CD4-positive, alpha-beta memory T cell (primary cell): ENCODE measurements around the gene CAMTA1. TPM values are rescaled to one million over a fixed set of nuclear protein-coding genes. Genes with fewer than 3 reads are reported as not detected.

Experiments
- CTCF ChIA-PET: fragments of 350-600 bp; sonication (Branson Sonifier 250); formaldehyde crosslinking; loops from one replicate; lab custom pipeline; 2021; ENCODE audit warnings: inconsistent platforms; ENCODE audit not compliant: partially characterized antibody; lab: Charles Lee
- POLR2A ChIA-PET: fragments of 350-600 bp; sonication (Branson Sonifier 250); formaldehyde crosslinking; loops from one replicate; lab custom pipeline; 2021; ENCODE audit not compliant: partially characterized antibody; lab: Charles Lee
- DNase-seq, 5 donors: peaks; one replicate each; pipeline versions ENCODE4 v3.0.0 to v3.0.0-alpha.2; 2020 to 2022; ENCODE audit warnings: mixed read lengths in 1 of 5
- H3K27ac ChIP-seq: one replicate; pipeline ENCODE4 v1.7.0; 2013; ENCODE audit warnings: low read depth, low read length
- H3K27me3 ChIP-seq: 2 replicates; pipeline ENCODE4 v1.7.0; 2013; ENCODE audit warnings: mild to moderate bottlenecking, low read length, moderate library complexity; ENCODE audit not compliant: insufficient read depth
- H3K36me3 ChIP-seq: 2 replicates; pipeline ENCODE4 v1.7.0; 2013; ENCODE audit warnings: mild to moderate bottlenecking, low read length, moderate library complexity; ENCODE audit not compliant: insufficient read depth
- H3K4me1 ChIP-seq: 2 replicates; pipeline ENCODE4 v1.7.0; 2013; ENCODE audit warnings: mild to moderate bottlenecking, low read length, moderate library complexity; ENCODE audit not compliant: insufficient read depth
- H3K4me3 ChIP-seq, 2 donors: one replicate each; pipeline ENCODE4 v1.7.0; 2013; ENCODE audit warnings: low read length in 2 of 2, mild to moderate bottlenecking in 1 of 2
- H3K9me3 ChIP-seq, 2 donors: one replicate each; pipeline ENCODE4 v1.7.0; 2013; ENCODE audit warnings: low read length in 2 of 2, control low read depth in 1 of 2; ENCODE audit not compliant: control insufficient read depth in 1 of 2
- H3K27ac Mint-ChIP-seq, 7 donors: one replicate each; pipeline ENCODE4 v1.8.0; 2020 to 2021; ENCODE audit warnings: mixed read lengths in 7 of 7, mild to moderate bottlenecking in 6 of 7, inconsistent platforms in 3 of 7, moderate library complexity in 3 of 7
- H3K27me3 Mint-ChIP-seq, 2 donors: one replicate each; pipeline ENCODE4 v1.8.0; 2020 to 2021; ENCODE audit warnings: mixed read lengths in 2 of 2
- H3K36me3 Mint-ChIP-seq, 2 donors: one replicate each; pipeline ENCODE4 v1.8.0; 2020 to 2021; ENCODE audit warnings: mixed read lengths in 2 of 2, inconsistent platforms in 1 of 2, mild to moderate bottlenecking in 1 of 2
- H3K4me1 Mint-ChIP-seq, 4 donors: one replicate each; pipeline ENCODE4 v1.8.0; 2020 to 2021; ENCODE audit warnings: mixed read lengths in 4 of 4, mild to moderate bottlenecking in 1 of 4
- H3K4me3 Mint-ChIP-seq, 8 donors: one replicate each; pipeline ENCODE4 v1.8.0; 2020 to 2021; ENCODE audit warnings: mixed read lengths in 8 of 8, mild to moderate bottlenecking in 7 of 8, moderate library complexity in 6 of 8, inconsistent platforms in 3 of 8
- H3K9me3 Mint-ChIP-seq, 8 donors: one replicate each; pipeline ENCODE4 v1.8.0; 2020 to 2021; ENCODE audit warnings: mixed read lengths in 8 of 8, mild to moderate bottlenecking in 5 of 8, inconsistent platforms in 3 of 8, moderate library complexity in 1 of 8
- intact Hi-C: fragments of 100-400 bp; cut with micrococcal nuclease; formaldehyde crosslinking; loops from one replicate; pipeline ENCODE4 v1.15.1; 2023
- polyA plus RNA-seq, 2 donors: library from polyadenylated mRNA; unstranded; fragments of 300-500 nt; fragmentation: Illumina TruSeq; gene quantifications; one replicate each; pipeline ENCODE4 v1.2.3, GENCODE V29; 2021
- total RNA-seq, 2 experiments: library from RNA; stranded (reverse); gene quantifications; one replicate each; pipeline ENCODE4 v1.2.3, GENCODE V29; 2021

The CAMTA1 gene
- total and polyA plus RNA-seq, 4 experiments from 2014 or later, result 39.1 to 118 (median 59.9) TPM

DNA sequence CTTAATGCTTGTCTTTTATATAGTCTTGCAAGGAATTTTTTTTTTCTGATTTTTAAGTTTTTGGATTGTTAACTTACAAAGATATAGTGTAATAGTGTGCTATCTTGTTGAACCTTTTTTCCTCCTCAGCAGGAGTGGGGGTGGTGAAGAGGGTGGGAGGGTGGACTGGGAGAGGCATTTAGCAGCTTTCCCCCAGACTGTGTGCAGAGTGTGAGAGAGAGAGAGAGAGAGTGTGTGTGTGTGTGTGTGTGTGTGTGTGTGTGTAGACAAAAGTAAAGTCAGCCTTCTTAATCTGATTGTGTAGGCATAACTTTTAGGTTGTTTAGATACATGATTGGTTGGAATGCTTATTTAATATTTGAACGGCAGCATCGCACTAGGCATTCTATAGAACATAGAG, 4.9 kb downstream of the CAMTA1 start:
- H3K9me3 Mint-ChIP-seq, result peaks cover 0 to under 1% (median 0%) of the 10 kb centered on the region in 8 donors
- ChIA-PET POLR2A (no interaction called here), CTCF (no interaction called here)
- H3K4me1 Mint-ChIP-seq, result peaks cover 42 to 67% (median 52%) of the 10 kb centered on the region in 4 donors
- peak overlapping the region in 1 of 7 donors; percentile 27 for H3K27ac Mint-ChIP-seq
- Histone ChIP-seq H3K9me3 (no peaks in the 10 kb centered on the region), H3K4me1 (peaks cover 30% of the 10 kb centered on the region), H3K27ac (no peak overlapping the region), H3K36me3 (no peaks in the 10 kb centered on the region), H3K27me3 (no peaks in the 10 kb centered on the region), H3K4me3 (no peak overlapping the region)
- H3K27me3 Mint-ChIP-seq, result no peaks in the 10 kb centered on the region
- intact Hi-C loops, result no loop called here
- peak overlapping the region in 1 of 8 donors; percentile 22 for H3K4me3 Mint-ChIP-seq
- peaks cover 0 to 17% of the 10 kb centered on the region in 2 donors for H3K36me3 Mint-ChIP-seq
- no peak for DNase-seq

DNA sequence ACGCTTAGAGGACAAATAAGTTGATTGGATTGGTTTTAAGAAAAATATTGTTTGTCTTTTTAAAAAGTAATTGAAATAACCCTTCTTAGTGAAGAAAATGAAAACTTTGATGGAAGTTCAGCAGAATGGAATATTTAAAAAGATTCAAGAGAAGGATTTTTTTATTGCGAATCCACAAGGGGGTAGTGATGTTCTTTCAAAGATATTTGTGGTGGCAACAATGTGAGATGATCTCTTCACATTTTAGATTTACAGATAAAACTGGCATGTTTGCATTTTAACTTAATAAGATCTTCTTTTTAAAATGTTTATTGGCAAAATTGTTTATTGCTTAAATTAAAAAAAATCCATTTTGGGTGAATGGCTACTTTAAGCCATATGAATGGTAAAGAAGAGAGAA, 8.9 kb downstream of the CAMTA1 start:
- peaks cover 5% of the 10 kb centered on the region for H3K4me1 ChIP-seq
- ChIA-PET POLR2A (interaction anchor here (1.6 kb wide), 1 partner anchor 9 kb away, joined by 6 read pairs; the partner anchor contains the start of gene CAMTA1), CTCF (no interaction called here)
- Mint-ChIP-seq H3K9me3 (no peaks in the 10 kb centered on the region), H3K27ac (no peak overlapping the region), H3K4me3 (no peak overlapping the region), H3K27me3 (no peaks in the 10 kb centered on the region), H3K4me1 (peaks cover 13 to 39% (median 29%) of the 10 kb centered on the region in 4 donors), H3K36me3 (peaks cover 0 to 21% of the 10 kb centered on the region in 2 donors)
- H3K36me3 ChIP-seq, result no peaks in the 10 kb centered on the region
- intact Hi-C loops, result loop anchor here (2.0 kb wide), 1 partner anchor 97 kb away; no protein-coding TSS in a partner anchor
- no peak overlapping the region for H3K27ac ChIP-seq
- no peak overlapping the region for H3K4me3 ChIP-seq
- DNase-seq, result peak in 4 of 5 donors; percentile 17 to 31 (median 26)
- no peaks in the 10 kb centered on the region for H3K9me3 ChIP-seq
- no peaks in the 10 kb centered on the region for H3K27me3 ChIP-seq

DNA sequence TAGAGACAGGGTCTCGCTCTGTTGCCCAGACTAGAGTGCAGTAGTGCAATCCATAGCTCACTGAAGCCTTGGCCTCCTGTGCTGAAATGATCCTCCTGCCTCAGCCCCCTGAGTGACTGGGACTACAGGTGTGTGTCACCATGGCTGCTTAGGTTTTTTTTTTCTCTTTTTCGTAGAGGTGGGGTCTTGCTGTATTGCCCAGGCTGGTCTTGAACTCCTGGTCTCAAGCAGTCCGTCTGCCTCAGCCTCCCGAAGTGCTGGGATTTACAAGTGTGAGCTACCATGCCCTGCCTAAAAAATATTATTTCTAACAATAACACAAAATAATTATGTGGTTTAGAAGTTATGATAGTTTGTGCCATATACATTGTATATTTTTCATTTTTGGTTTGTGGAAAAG, 9.9 kb downstream of the CAMTA1 start:
- Mint-ChIP-seq H3K27ac (no peak overlapping the region), H3K4me1 (peaks cover 11 to 35% (median 24%) of the 10 kb centered on the region in 4 donors), H3K36me3 (peaks cover 0 to 23% of the 10 kb centered on the region in 2 donors), H3K9me3 (no peaks in the 10 kb centered on the region), H3K4me3 (no peak overlapping the region), H3K27me3 (no peaks in the 10 kb centered on the region)
- Histone ChIP-seq H3K9me3 (no peaks in the 10 kb centered on the region), H3K27ac (no peak overlapping the region), H3K4me3 (no peak overlapping the region), H3K27me3 (no peaks in the 10 kb centered on the region), H3K4me1 (peaks cover 5% of the 10 kb centered on the region), H3K36me3 (no peaks in the 10 kb centered on the region)
- CTCF ChIA-PET, result interaction anchor here (0.7 kb wide), 1 partner anchor 559 kb away, joined by 3 read pairs; the partner anchor contains the start of gene ICMT
- intact Hi-C loops, result loop anchor here (2.0 kb wide), 1 partner anchor 96 kb away; no protein-coding TSS in a partner anchor
- no peak for DNase-seq
- POLR2A ChIA-PET, result interaction anchor here (1.6 kb wide), 1 partner anchor 10 kb away, joined by 6 read pairs; the partner anchor contains the start of gene CAMTA1

DNA sequence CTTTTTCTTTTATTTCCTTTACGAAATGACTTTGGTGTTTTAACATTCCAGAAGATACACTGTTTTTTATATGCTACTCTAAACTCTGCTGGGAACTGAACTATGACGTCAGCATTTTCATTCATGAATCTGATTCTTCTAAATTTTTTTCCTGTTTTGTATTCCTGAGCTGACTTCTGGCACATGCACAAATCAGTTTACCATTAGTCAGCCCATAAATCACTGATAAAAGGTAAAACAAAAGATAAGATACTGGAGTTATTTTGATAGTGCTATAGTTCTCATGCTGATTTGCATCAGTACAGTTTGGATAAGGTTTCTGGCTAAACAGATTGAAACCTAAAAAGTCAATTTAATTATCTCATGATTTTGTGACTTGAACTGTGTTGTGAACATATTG, 10.4 kb downstream of the CAMTA1 start:
- Histone ChIP-seq H3K36me3 (no peaks in the 10 kb centered on the region), H3K27me3 (no peaks in the 10 kb centered on the region), H3K27ac (no peak overlapping the region), H3K4me3 (no peak overlapping the region), H3K9me3 (no peaks in the 10 kb centered on the region), H3K4me1 (peaks cover 7% of the 10 kb centered on the region)
- Mint-ChIP-seq H3K27me3 (no peaks in the 10 kb centered on the region), H3K4me1 (peaks cover 11 to 35% (median 23%) of the 10 kb centered on the region in 4 donors), H3K9me3 (no peaks in the 10 kb centered on the region), H3K36me3 (peaks cover 0 to 23% of the 10 kb centered on the region in 2 donors), H3K27ac (no peak overlapping the region), H3K4me3 (no peak overlapping the region)
- DNase-seq, result no peak
- CTCF ChIA-PET, result interaction anchor here (0.7 kb wide), 1 partner anchor 560 kb away, joined by 3 read pairs; the partner anchor contains the start of gene ICMT
- POLR2A ChIA-PET, result interaction anchor here (1.6 kb wide), 1 partner anchor 11 kb away, joined by 6 read pairs; the partner anchor contains the start of gene CAMTA1
- intact Hi-C loops, result loop anchor here (2.0 kb wide), 1 partner anchor 95 kb away; no protein-coding TSS in a partner anchor

DNA sequence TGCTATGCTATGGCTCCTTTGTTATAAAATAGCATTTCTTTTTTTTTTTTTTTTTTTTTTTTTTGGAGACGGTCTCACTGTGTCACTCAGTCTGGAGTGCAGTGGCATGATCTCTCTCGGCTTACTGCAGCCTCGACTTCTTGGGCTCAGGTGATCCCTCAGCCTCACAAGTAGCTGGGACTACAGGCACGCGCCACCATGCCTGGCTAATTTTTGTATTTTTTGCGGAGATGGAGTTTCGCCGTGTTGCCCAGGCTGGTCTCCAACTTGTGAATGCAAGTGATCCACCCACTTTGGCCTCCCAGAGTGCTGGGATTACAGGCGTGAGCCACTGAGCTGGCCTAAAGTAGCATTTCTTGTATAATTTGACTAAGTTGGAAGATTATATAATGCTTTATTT, 10.8 kb downstream of the CAMTA1 start:
- POLR2A ChIA-PET, result interaction anchor here (1.6 kb wide), 1 partner anchor 11 kb away, joined by 6 read pairs; the partner anchor contains the start of gene CAMTA1
- no peak overlapping the region for H3K4me3 ChIP-seq
- peaks cover 12% of the 10 kb centered on the region for H3K4me1 ChIP-seq
- intact Hi-C loops, result no loop called here
- no peaks in the 10 kb centered on the region for H3K36me3 ChIP-seq
- Mint-ChIP-seq H3K4me1 (peaks cover 10 to 36% (median 22%) of the 10 kb centered on the region in 4 donors), H3K27me3 (no peaks in the 10 kb centered on the region), H3K9me3 (no peaks in the 10 kb centered on the region), H3K27ac (no peak overlapping the region), H3K4me3 (no peak overlapping the region), H3K36me3 (peaks cover 0 to 23% of the 10 kb centered on the region in 2 donors)
- H3K27ac ChIP-seq, result no peak overlapping the region
- DNase-seq, result no peak
- H3K9me3 ChIP-seq, result no peaks in the 10 kb centered on the region
- H3K27me3 ChIP-seq, result no peaks in the 10 kb centered on the region
- CTCF ChIA-PET, result no interaction called here

DNA sequence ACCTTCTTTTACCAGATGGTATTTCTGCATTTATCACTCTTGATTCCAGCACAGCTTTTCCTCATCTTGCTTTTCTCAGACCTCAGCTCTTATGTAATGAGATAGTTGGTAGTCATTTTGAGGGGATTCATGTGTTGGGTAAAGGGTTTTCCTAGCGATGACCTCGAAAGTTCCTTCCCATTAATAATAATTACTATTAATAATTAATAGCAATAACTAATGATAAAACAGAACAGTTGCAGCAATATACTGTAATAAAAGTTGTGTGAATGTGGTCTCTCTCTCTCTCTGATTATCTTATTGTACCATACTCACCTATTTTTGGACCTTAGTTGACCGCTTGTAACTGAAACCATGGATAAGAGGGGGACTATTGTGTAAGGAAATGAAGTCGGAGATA, 14.2 kb downstream of the CAMTA1 start:
- Mint-ChIP-seq H3K27me3 (no peaks in the 10 kb centered on the region), H3K36me3 (peaks cover 4 to 11% of the 10 kb centered on the region in 2 donors)
- intact Hi-C loops, result no loop called here

DNA sequence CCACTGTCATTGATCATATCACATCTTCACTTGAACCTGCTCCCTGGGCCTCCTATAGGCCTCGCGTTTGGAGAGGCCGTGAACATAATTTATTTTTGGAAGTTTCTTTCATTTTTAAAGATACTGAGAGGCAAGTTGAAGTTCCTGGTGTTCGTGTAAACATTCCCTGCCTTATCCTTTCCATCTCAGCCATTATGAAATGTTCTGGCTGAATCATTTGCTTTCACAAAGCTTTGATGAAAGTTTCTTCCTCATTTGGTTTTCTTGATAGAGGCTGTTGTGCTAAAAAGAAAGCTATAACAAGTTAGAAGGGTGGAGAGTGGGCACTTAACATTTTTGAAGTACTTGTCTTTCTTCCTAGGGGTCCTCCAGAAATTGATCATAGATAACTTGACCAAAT, 15.5 kb downstream of the CAMTA1 start:
- no peak overlapping the region for H3K4me3 ChIP-seq
- ChIA-PET CTCF (no interaction called here), POLR2A (no interaction called here)
- peaks cover 34% of the 10 kb centered on the region for H3K4me1 ChIP-seq
- H3K9me3 Mint-ChIP-seq, result no peaks in the 10 kb centered on the region
- H3K27ac Mint-ChIP-seq, result peak overlapping the region in 1 of 7 donors; percentile 42
- intact Hi-C loops, result no loop called here
- H3K27me3 ChIP-seq, result no peaks in the 10 kb centered on the region
- H3K9me3 ChIP-seq, result no peaks in the 10 kb centered on the region
- H3K27me3 Mint-ChIP-seq, result no peaks in the 10 kb centered on the region
- H3K36me3 Mint-ChIP-seq, result peaks cover 4 to 9% of the 10 kb centered on the region in 2 donors
- H3K4me3 Mint-ChIP-seq, result no peak overlapping the region
- no peak overlapping the region for H3K27ac ChIP-seq
- H3K36me3 ChIP-seq, result no peaks in the 10 kb centered on the region
- DNase-seq, result no peak
- peaks cover 28 to 42% (median 31%) of the 10 kb centered on the region in 4 donors for H3K4me1 Mint-ChIP-seq

More for the DNA sequence above, 14.2 kb downstream of the CAMTA1 start:
- Mint-ChIP-seq H3K9me3 (no peaks in the 10 kb centered on the region), H3K4me3 (no peak overlapping the region), H3K27ac (no peak overlapping the region), H3K4me1 (peaks cover 15 to 47% (median 23%) of the 10 kb centered on the region in 4 donors)
- no peaks in the 10 kb centered on the region for H3K27me3 ChIP-seq
- no peak overlapping the region for H3K27ac ChIP-seq
- H3K4me1 ChIP-seq, result peaks cover 23% of the 10 kb centered on the region
- no peak overlapping the region for H3K4me3 ChIP-seq
- DNase-seq, result no peak
- no peaks in the 10 kb centered on the region for H3K9me3 ChIP-seq
- ChIA-PET CTCF (no interaction called here), POLR2A (no interaction called here)
- no peaks in the 10 kb centered on the region for H3K36me3 ChIP-seq
